Transverse colon (tissue), 4 donors: ENCODE data around the gene GPR156.

Experiments
- POLR2A ChIP-seq: fragments of 450-650 bp; IDR thresholded peaks from one replicate; pipeline ENCODE4 v1.6.1; 2016; ENCODE audit warnings: antibody characterized with exemption, mild to moderate bottlenecking, moderate library complexity
- POLR2AphosphoS5 ChIP-seq, 3 donors: sonication (generic); formaldehyde crosslinking; IDR thresholded peaks; one replicate each; pipeline ENCODE4 v1.6.1; 2016; ENCODE audit warnings: antibody characterized with exemption in 3 of 3
- TF ChIP-seq, protein P1 (sequence below), 5 experiments: fragments of 200-600 bp in 3 of 5; fragments of 450-650 bp in 2 of 5; sonication (generic) in 3 of 5; IDR thresholded peaks; 1 replicate in 2 of 5; 2 replicates in 3 of 5; pipeline ENCODE4 v1.5.1; 2016 to 2017; ENCODE audit warnings: antibody characterized with exemption in 5 of 5, inconsistent platforms in 3 of 5, mild to moderate bottlenecking in 2 of 5, moderate library complexity in 1 of 5

GRCh38 chr3:120280566-120280965 is 4.5 kb downstream of the GPR156 start:
- TF ChIP-seq POLR2AphosphoS5 (IDR thresholded peaks at IDR 0.05) (no peak), POLR2A (no peak)
- TF ChIP-seq, protein P1, sequence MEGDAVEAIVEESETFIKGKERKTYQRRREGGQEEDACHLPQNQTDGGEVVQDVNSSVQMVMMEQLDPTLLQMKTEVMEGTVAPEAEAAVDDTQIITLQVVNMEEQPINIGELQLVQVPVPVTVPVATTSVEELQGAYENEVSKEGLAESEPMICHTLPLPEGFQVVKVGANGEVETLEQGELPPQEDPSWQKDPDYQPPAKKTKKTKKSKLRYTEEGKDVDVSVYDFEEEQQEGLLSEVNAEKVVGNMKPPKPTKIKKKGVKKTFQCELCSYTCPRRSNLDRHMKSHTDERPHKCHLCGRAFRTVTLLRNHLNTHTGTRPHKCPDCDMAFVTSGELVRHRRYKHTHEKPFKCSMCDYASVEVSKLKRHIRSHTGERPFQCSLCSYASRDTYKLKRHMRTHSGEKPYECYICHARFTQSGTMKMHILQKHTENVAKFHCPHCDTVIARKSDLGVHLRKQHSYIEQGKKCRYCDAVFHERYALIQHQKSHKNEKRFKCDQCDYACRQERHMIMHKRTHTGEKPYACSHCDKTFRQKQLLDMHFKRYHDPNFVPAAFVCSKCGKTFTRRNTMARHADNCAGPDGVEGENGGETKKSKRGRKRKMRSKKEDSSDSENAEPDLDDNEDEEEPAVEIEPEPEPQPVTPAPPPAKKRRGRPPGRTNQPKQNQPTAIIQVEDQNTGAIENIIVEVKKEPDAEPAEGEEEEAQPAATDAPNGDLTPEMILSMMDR (IDR thresholded peaks at IDR 0.05) = no peak
